ENCODE results near the gene SLC26A11.
A peak's percentile ranks its signal among the peaks of the same experiment; 100 is the strongest.

The SLC26A11 gene

GRCh38 chr17:80220054-80220735, at the start of gene SLC26A11, which contains the start of gene SGSH:
TSS of gene SLC26A11 (plus strand) at chr17:80220427. CDS start at chr17:80221561, 1,134 bp downstream.
TSS of gene SGSH (minus strand) at chr17:80220333. CDS start at chr17:80220313, 20 bp downstream.
- Mint-ChIP-seq H3K4me1 (peaks cover 43% of the 10 kb centered on the region), H3K4me3 (peak within 1 kb of the TSS; percentile 90), H3K9me3 (no peaks in the 10 kb centered on the region), H3K27ac (peak within 1 kb of the TSS; percentile 88), H3K27me3 (ENCODE audit: low read depth, poor library complexity) (peaks cover 5% of the 10 kb centered on the region), H3K36me3 (ENCODE audit: low read depth) (peaks cover 31% of the 10 kb centered on the region)
- DNase-seq = peak; percentile 97
- TF ChIP-seq CTCF (IDR thresholded peaks at IDR 0.05) = no peak

- Mint-ChIP-seq H3K9me3 (no peaks in the 10 kb centered on the region), H3K27ac (no peak overlapping the region), H3K36me3 (ENCODE audit: low read depth) (no peaks in the 10 kb centered on the region), H3K4me1 (peaks cover 27% of the 10 kb centered on the region), H3K27me3 (ENCODE audit: low read depth, poor library complexity) (no peaks in the 10 kb centered on the region), H3K4me3 (no peak overlapping the region)
- no peak for TF ChIP-seq CTCF (IDR thresholded peaks at IDR 0.05)
- no peak for DNase-seq
Observed at GRCh38 chr17:80171681-80172080, 48.5 kb upstream of the SLC26A11 start.

- DNase-seq = no peak
- TF ChIP-seq CTCF (IDR thresholded peaks at IDR 0.05) = no peak
- H3K27me3 Mint-ChIP-seq (ENCODE audit: low read depth, poor library complexity) = no peaks in the 10 kb centered on the region
- H3K36me3 Mint-ChIP-seq (ENCODE audit: low read depth) = no peaks in the 10 kb centered on the region
- H3K9me3 Mint-ChIP-seq = no peaks in the 10 kb centered on the region
- H3K4me1 Mint-ChIP-seq = peaks cover 30% of the 10 kb centered on the region
- H3K27ac Mint-ChIP-seq = no peak overlapping the region
- no peak overlapping the region for H3K4me3 Mint-ChIP-seq
Observed at GRCh38 chr17:80173126-80173525, 47.1 kb upstream of the SLC26A11 start.

GRCh38 chr17:80173916-80174315, 46.3 kb upstream of the SLC26A11 start:
- peaks cover under 1% of the 10 kb centered on the region for H3K27me3 Mint-ChIP-seq (ENCODE audit: low read depth, poor library complexity)
- H3K36me3 Mint-ChIP-seq (ENCODE audit: low read depth) = no peaks in the 10 kb centered on the region
- no peak overlapping the region for H3K27ac Mint-ChIP-seq
- no peak for DNase-seq
- no peak for TF ChIP-seq CTCF (IDR thresholded peaks at IDR 0.05)
- H3K4me3 Mint-ChIP-seq = no peak overlapping the region
- peaks cover 23% of the 10 kb centered on the region for H3K4me1 Mint-ChIP-seq
- H3K9me3 Mint-ChIP-seq = no peaks in the 10 kb centered on the region

GRCh38 chr17:80176757-80177156, 43.5 kb upstream of the SLC26A11 start:
- no peak for DNase-seq
- Mint-ChIP-seq H3K4me3 (no peak overlapping the region), H3K9me3 (no peaks in the 10 kb centered on the region), H3K27me3 (ENCODE audit: low read depth, poor library complexity) (peaks cover 2% of the 10 kb centered on the region), H3K36me3 (ENCODE audit: low read depth) (no peaks in the 10 kb centered on the region), H3K4me1 (peaks cover 14% of the 10 kb centered on the region), H3K27ac (no peak overlapping the region)
- TF ChIP-seq CTCF (IDR thresholded peaks at IDR 0.05) = no peak
